ENCODE data around the gene TAF15.

DNA sequence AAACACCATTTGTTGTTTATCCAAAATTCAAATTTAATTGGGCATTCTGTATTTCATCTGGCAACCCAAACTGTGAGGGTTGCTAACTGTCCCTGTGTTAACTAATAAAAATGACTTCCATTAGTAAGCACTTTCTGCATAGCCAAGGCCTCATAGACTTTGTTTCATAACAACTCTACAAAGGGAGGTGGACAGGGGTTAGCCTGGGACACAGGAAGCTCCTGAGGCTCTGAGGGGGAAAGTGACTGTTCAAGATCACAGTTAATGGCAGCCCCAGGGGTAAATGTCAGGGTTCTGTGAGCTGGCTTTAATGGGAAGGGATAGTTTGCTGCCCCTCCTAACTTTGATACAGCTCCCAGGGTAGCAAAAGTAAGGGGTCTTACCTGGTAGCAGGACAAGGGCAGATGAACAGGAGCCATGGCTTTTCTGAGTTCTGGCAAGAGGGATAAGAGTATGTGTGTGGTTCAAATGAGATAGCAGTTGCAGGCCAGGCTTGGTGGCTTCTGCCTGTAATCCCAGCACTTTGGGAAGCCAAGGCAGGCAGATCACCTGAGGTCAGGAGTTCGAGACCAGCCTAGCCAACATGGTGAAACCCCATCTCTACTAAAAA is 57.2 kb downstream of the TAF15 start:
- TF ChIP-seq, protein P1, sequence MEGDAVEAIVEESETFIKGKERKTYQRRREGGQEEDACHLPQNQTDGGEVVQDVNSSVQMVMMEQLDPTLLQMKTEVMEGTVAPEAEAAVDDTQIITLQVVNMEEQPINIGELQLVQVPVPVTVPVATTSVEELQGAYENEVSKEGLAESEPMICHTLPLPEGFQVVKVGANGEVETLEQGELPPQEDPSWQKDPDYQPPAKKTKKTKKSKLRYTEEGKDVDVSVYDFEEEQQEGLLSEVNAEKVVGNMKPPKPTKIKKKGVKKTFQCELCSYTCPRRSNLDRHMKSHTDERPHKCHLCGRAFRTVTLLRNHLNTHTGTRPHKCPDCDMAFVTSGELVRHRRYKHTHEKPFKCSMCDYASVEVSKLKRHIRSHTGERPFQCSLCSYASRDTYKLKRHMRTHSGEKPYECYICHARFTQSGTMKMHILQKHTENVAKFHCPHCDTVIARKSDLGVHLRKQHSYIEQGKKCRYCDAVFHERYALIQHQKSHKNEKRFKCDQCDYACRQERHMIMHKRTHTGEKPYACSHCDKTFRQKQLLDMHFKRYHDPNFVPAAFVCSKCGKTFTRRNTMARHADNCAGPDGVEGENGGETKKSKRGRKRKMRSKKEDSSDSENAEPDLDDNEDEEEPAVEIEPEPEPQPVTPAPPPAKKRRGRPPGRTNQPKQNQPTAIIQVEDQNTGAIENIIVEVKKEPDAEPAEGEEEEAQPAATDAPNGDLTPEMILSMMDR (conservative IDR thresholded peaks at IDR 0.05; ENCODE audit: low read length), result no peak
- no peak for TF ChIP-seq EZH2phosphoT487 (IDR thresholded peaks at IDR 0.05; ENCODE audit: borderline replicate concordance, low read depth, low read length)
